ENCODE measurements around the gene EGLN2. TPM values are rescaled to one million over a fixed set of nuclear protein-coding genes. Genes with fewer than 3 reads are reported as not detected.
A peak's percentile ranks its signal among the peaks of the same experiment; 100 is the strongest.

EGLN2 gene
- total and polyA plus RNA-seq, 10 of the 15 experiments (the other 5 are each of a cell fraction or from before 2014, with no cell fraction given) = 8.6 to 93.0 (median 66.8) TPM

- peak; percentile 99 for FAIRE-seq
- ChIA-PET RAD21 (ENCODE audit: unreplicated experiment) (interaction anchor here (0.8 to 16.3 kb wide), 13 partner anchors 26 to 513 kb away, joined by 3 to 291 read pairs (median 5); partner anchors contain the start of genes COQ8B, EGLN2, ITPKC and MIA), POLR2A (interaction anchor here (0.6 to 9.5 kb wide), 13 partner anchors 10 to 308 kb away, joined by 3 to 331 read pairs (median 6); partner anchors contain the start of genes COQ8B, EGLN2, ITPKC and MIA), SMC1A (ENCODE audit: uncharacterized antibody, unreplicated experiment) (interaction anchor here (0.9 to 13.2 kb wide), 11 partner anchors 10 to 87 kb away, joined by 3 to 256 read pairs (median 6); partner anchors contain the start of genes COQ8B, EGLN2, ITPKC and MIA), CTCF (interaction anchor here (0.6 to 9.0 kb wide), 11 partner anchors 28 to 803 kb away, joined by 3 to 72 read pairs (median 4); partner anchors contain the start of genes COQ8B, EGLN2, ITPKC and RAB4B)
- Histone ChIP-seq H3K4me2 (ENCODE audit: control insufficient read depth, insufficient read depth) (peak within 1 kb of the TSS; percentile 88), H2AFZ (ENCODE audit: control insufficient read depth, low read depth, low read length) (peak within 1 kb of the TSS; percentile 73), H3K9me3 (replicated peaks; ENCODE audit: control insufficient read depth, insufficient read depth, low read length) (no peaks in the 10 kb centered on the region), H3K4me1 (ENCODE audit: control insufficient read depth, insufficient read depth, low read length) (peaks cover 16% of the 10 kb centered on the region), H3K9ac (ENCODE audit: control insufficient read depth, insufficient read depth, low read length) (peak within 1 kb of the TSS; percentile 99), H3K27ac (ENCODE audit: control insufficient read depth, insufficient read depth) (peak within 1 kb of the TSS; percentile 98), H3K36me3 (ENCODE audit: control insufficient read depth in 2 of 2, insufficient read depth in 2 of 2, low read length in 1 of 2) (no peaks in the 10 kb centered on the region), H3K27me3 (replicated peaks in 1 of 2; ENCODE audit: control insufficient read depth in 2 of 2, insufficient read depth in 2 of 2, low read length in 1 of 2) (no peaks in the 10 kb centered on the region), H4K20me1 (ENCODE audit: control insufficient read depth, insufficient read depth) (no peaks in the 10 kb centered on the region), H3K79me2 (ENCODE audit: control insufficient read depth, insufficient read depth, low read length) (peaks cover 66% of the 10 kb centered on the region), H3K4me3 (peak within 1 kb of the TSS; percentile 94)
- WGBS (ENCODE audit: insufficient coverage, insufficient replicate concordance, low lambda C conversion rate, missing lambda C conversion rate) = 1% methylated on average over 43 of the region's 43 CpGs
- intact Hi-C loops (cut with micrococcal nuclease; ENCODE audit: unreplicated experiment) (loop anchor here (1.0 to 5.0 kb wide), 3 partner anchors 33 to 88 kb away; partner anchors contain the start of genes COQ8B and ITPKC), in situ Hi-C loops (cut with MboI) (no loop called here)
- DNase-seq (ENCODE audit: low read depth, low spot score) = peak; percentile 99
- BruUV-seq (replicated peaks) = TSS peak; percentile 94
- peak; percentile 88 for ATAC-seq
- 0 out of 2 replicates have a peak, but pooled peaks have one; percentile 19 for TF ChIP-seq STAT1 (conservative IDR thresholded peaks at IDR 0.05)
- no peak for TF ChIP-seq STAT3 (IDR thresholded peaks at IDR 0.05; ENCODE audit: low read depth, low read length)
- peak; percentile 91 to 93 for TF ChIP-seq IKZF2 (IDR thresholded peaks at IDR 0.05)
- TF ChIP-seq TAF1 (IDR thresholded peaks at IDR 0.05; ENCODE audit: borderline replicate concordance, low read depth, low read length) = peak; percentile 91
- no peak; the same call in 1 of the 2 replicates for TF ChIP-seq REST (IDR thresholded peaks at IDR 0.05; ENCODE audit: low read depth, low read length)
- TF ChIP-seq CREM (IDR thresholded peaks at IDR 0.05; ENCODE audit: low read depth) = peak; percentile 90
- TF ChIP-seq EED (IDR thresholded peaks at IDR 0.05; ENCODE audit: low read depth) = peak; percentile 73
- no peak for TF ChIP-seq JUNB (IDR thresholded peaks at IDR 0.05)
- no peak; the same call in 1 of the 2 replicates for TF ChIP-seq ZSCAN29 (IDR thresholded peaks at IDR 0.05)
- TF ChIP-seq CREB1 (IDR thresholded peaks at IDR 0.05; ENCODE audit: low read depth) = peak; percentile 92
- no peak for TF ChIP-seq NRF1 (conservative IDR thresholded peaks at IDR 0.05; ENCODE audit: low read depth, low read length)
- TF ChIP-seq ZBED1 (IDR thresholded peaks at IDR 0.05; ENCODE audit: borderline replicate concordance) = no peak; the same call in 1 of the 2 replicates
- no peak for TF ChIP-seq MLLT1 (IDR thresholded peaks at IDR 0.05)
- peak; percentile 88 for TF ChIP-seq MTA2 (IDR thresholded peaks at IDR 0.05; ENCODE audit: low read depth)
Measured at GRCh38 chr19:40750058-40750873, 48.7 kb upstream of the EGLN2 start, which contains the start of gene ACTMAP. Gene ACTMAP, minus strand, starts transcription at chr19:40750477. Its CDS starts 674 bp downstream, at chr19:40749803.
